Tibial nerve (tissue), 3 donors: ENCODE results near the gene USH1G.

Experiments
- POLR2A ChIP-seq, 2 donors: fragments of 450-650 bp; IDR thresholded peaks; one replicate each; pipeline ENCODE4 v1.6.1; 2017; ENCODE audit warnings: antibody characterized with exemption in 2 of 2, mild to moderate bottlenecking in 2 of 2, moderate library complexity in 2 of 2
- TF ChIP-seq, protein P1 (sequence below), 5 experiments: fragments of 200-600 bp in 3 of 5; fragments of 450-650 bp in 2 of 5; sonication (generic) in 3 of 5; IDR thresholded peaks; one replicate each; pipeline ENCODE4 v1.5.1; 2016 to 2019; ENCODE audit warnings: antibody characterized with exemption in 5 of 5, mild to moderate bottlenecking in 3 of 5, moderate library complexity in 2 of 5

DNA sequence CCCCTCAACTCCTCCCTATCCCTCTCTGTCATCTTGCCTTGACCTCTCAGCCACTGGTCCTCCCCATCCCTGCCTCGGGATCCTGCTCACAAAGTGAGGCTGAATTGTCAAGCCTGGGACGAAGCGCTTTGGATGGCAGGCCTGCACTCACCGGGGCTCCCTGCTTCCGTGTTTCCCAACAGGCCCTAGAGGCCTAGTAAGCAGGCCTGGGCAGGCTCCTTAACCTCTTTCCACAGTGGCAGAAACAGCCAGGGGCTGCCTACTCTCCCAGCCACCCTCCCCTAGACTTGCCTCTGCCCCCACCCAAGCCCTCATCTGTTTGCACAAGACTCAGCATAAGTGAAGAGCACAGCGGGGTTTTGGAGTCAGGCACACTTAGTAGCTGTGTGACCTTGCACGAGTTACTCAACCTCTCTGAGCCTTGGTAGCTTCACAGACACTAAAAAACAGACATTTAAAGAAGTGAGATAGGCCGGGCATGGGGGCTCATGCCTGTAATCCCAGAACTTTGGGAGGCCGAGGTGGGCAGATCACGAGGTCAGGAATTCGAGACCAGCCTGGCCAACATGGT, 24.6 kb downstream of the USH1G start:
- TF ChIP-seq, protein P1, sequence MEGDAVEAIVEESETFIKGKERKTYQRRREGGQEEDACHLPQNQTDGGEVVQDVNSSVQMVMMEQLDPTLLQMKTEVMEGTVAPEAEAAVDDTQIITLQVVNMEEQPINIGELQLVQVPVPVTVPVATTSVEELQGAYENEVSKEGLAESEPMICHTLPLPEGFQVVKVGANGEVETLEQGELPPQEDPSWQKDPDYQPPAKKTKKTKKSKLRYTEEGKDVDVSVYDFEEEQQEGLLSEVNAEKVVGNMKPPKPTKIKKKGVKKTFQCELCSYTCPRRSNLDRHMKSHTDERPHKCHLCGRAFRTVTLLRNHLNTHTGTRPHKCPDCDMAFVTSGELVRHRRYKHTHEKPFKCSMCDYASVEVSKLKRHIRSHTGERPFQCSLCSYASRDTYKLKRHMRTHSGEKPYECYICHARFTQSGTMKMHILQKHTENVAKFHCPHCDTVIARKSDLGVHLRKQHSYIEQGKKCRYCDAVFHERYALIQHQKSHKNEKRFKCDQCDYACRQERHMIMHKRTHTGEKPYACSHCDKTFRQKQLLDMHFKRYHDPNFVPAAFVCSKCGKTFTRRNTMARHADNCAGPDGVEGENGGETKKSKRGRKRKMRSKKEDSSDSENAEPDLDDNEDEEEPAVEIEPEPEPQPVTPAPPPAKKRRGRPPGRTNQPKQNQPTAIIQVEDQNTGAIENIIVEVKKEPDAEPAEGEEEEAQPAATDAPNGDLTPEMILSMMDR (IDR thresholded peaks at IDR 0.05): no peak
- no peak for TF ChIP-seq POLR2A (IDR thresholded peaks at IDR 0.05)
